HG02943 (cell line): ENCODE measurements around the gene SDF4.

Source experiments
- ATAC-seq: cut with Tn5 transposase; IDR thresholded peaks from one replicate; pipeline ENCODE4 v1.9.1; 2021; ENCODE audit warnings: mild to moderate bottlenecking, low read depth, moderate library complexity; ENCODE audit not compliant: unreplicated experiment

The SDF4 gene

GRCh38 chr1:1243807-1244191 lies 12.0 kb upstream of the SDF4 start:
- ATAC-seq: no peak

- ATAC-seq: no peak
These were observed 11.5 kb upstream of the SDF4 start for GRCh38 chr1:1243266-1243660.

- ATAC-seq: no peak
These were observed 10.9 kb upstream of the SDF4 start for GRCh38 chr1:1242461-1243265.

GRCh38 chr1:1241588-1242219 lies 9.9 kb upstream of the SDF4 start:
- ATAC-seq: no peak

- ATAC-seq: no peak
These were observed 9.2 kb upstream of the SDF4 start for GRCh38 chr1:1240822-1241587.

- ATAC-seq: no peak
These were observed 8.5 kb upstream of the SDF4 start for GRCh38 chr1:1240348-1240732.

- ATAC-seq: no peak
These were observed 8.0 kb upstream of the SDF4 start for GRCh38 chr1:1239614-1240347.

GRCh38 chr1:1239227-1239613 lies 7.4 kb upstream of the SDF4 start:
- no peak for ATAC-seq

GRCh38 chr1:1238702-1239178 lies 6.9 kb upstream of the SDF4 start:
- no peak for ATAC-seq

GRCh38 chr1:1237874-1238701 lies 6.3 kb upstream of the SDF4 start:
- ATAC-seq: no peak

GRCh38 chr1:1236945-1237873 lies 5.4 kb upstream of the SDF4 start:
- ATAC-seq: no peak

- ATAC-seq: no peak
These were observed 4.5 kb upstream of the SDF4 start for GRCh38 chr1:1236176-1236763.

- no peak for ATAC-seq
These were observed 3.4 kb upstream of the SDF4 start for GRCh38 chr1:1235016-1235744.

- ATAC-seq: no peak
These were observed 2.5 kb upstream of the SDF4 start for GRCh38 chr1:1234180-1234808.

GRCh38 chr1:1233567-1233892 lies 1.7 kb upstream of the SDF4 start:
- no peak for ATAC-seq

GRCh38 chr1:1232796-1233566 lies 1.2 kb upstream of the SDF4 start:
- ATAC-seq: no peak
